ENCODE data around the gene ARHGEF40.

DNA sequence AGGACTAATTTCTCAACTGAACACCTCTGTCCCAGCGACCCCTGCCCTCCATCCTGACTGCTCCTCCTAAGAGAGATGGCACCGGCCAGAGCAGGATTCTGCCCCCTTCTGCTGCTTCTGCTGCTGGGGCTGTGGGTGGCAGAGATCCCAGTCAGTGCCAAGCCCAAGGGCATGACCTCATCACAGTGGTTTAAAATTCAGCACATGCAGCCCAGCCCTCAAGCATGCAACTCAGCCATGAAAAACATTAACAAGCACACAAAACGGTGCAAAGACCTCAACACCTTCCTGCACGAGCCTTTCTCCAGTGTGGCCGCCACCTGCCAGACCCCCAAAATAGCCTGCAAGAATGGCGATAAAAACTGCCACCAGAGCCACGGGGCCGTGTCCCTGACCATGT is 27.2 kb upstream of the ARHGEF40 start:
- TF ChIP-seq, protein P1, sequence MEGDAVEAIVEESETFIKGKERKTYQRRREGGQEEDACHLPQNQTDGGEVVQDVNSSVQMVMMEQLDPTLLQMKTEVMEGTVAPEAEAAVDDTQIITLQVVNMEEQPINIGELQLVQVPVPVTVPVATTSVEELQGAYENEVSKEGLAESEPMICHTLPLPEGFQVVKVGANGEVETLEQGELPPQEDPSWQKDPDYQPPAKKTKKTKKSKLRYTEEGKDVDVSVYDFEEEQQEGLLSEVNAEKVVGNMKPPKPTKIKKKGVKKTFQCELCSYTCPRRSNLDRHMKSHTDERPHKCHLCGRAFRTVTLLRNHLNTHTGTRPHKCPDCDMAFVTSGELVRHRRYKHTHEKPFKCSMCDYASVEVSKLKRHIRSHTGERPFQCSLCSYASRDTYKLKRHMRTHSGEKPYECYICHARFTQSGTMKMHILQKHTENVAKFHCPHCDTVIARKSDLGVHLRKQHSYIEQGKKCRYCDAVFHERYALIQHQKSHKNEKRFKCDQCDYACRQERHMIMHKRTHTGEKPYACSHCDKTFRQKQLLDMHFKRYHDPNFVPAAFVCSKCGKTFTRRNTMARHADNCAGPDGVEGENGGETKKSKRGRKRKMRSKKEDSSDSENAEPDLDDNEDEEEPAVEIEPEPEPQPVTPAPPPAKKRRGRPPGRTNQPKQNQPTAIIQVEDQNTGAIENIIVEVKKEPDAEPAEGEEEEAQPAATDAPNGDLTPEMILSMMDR (IDR thresholded peaks at IDR 0.05): no peak
- TF ChIP-seq POLR2A (IDR thresholded peaks at IDR 0.05): no peak
- TF ChIP-seq EP300 (IDR thresholded peaks at IDR 0.05): no peak
- no peak for TF ChIP-seq POLR2AphosphoS5 (IDR thresholded peaks at IDR 0.05)
